Loucy (cell line): ENCODE results near the gene MAP2K1.

ENCODE experiments used
- H2AFZ ChIP-seq: fragments of 200-600 bp; sonication (generic); 2 replicates; pipeline ENCODE4 v1.6.0; 2016; ENCODE audit warnings: antibody characterized with exemption, mild to moderate bottlenecking, low read length, moderate library complexity
- H3F3A ChIP-seq: fragments of 200-600 bp; 2 replicates; pipeline ENCODE4 v1.6.0; 2016; ENCODE audit warnings: antibody characterized with exemption, low read depth, mild to moderate bottlenecking
- H3K27me3 ChIP-seq: fragments of 200-600 bp; sonication (generic); 2 replicates; pipeline ENCODE4 v1.6.1; 2014; ENCODE audit warnings: low read length, mild to moderate bottlenecking; ENCODE audit not compliant: insufficient read depth, poor library complexity, severe bottlenecking
- H3K36me3 ChIP-seq: fragments of 200-600 bp; sonication (generic); 2 replicates; pipeline ENCODE4 v1.6.1; 2016; ENCODE audit warnings: low read length; ENCODE audit not compliant: insufficient read depth
- H3K4me1 ChIP-seq: fragments of 200-600 bp; sonication (generic); 2 replicates; pipeline ENCODE4 v1.5.1; 2014; ENCODE audit warnings: low read length, mild to moderate bottlenecking; ENCODE audit not compliant: insufficient read depth, poor library complexity, severe bottlenecking
- H3K4me2 ChIP-seq: fragments of 200-600 bp; sonication (generic); 2 replicates; pipeline ENCODE4 v1.6.0; 2014; ENCODE audit warnings: antibody characterized with exemption, low read length, low read depth, mild to moderate bottlenecking; ENCODE audit not compliant: poor library complexity, severe bottlenecking
- H3K4me3 ChIP-seq: fragments of 200-600 bp; sonication (generic); 2 replicates; pipeline ENCODE4 v1.5.1; 2014; ENCODE audit warnings: low read length, mild to moderate bottlenecking, mixed read lengths; ENCODE audit not compliant: poor library complexity, severe bottlenecking
- H3K79me2 ChIP-seq: fragments of 200-600 bp; sonication (generic); 2 replicates; pipeline ENCODE4 v1.6.1; 2014; ENCODE audit warnings: low read length; ENCODE audit not compliant: insufficient read depth
- H3K9ac ChIP-seq: fragments of 200-600 bp; sonication (generic); 2 replicates; pipeline ENCODE4 v1.6.0; 2014; ENCODE audit warnings: mild to moderate bottlenecking, low read depth, low read length, moderate library complexity; ENCODE audit not compliant: poor library complexity, severe bottlenecking
- H3K9me2 ChIP-seq: fragments of 200-600 bp; sonication (generic); replicated peaks from 2 replicates; pipeline ENCODE4 v1.6.1; 2016; ENCODE audit warnings: low read depth, low read length, mixed read lengths
- H3K9me3 ChIP-seq: fragments of 200-600 bp; sonication (generic); 2 replicates; pipeline ENCODE4 v1.6.1; 2014; ENCODE audit warnings: mild to moderate bottlenecking, antibody characterized with exemption, low read length, low read depth; ENCODE audit not compliant: insufficient read depth
- H4K20me1 ChIP-seq: fragments of 200-600 bp; sonication (generic); 2 replicates; pipeline ENCODE4 v1.6.0; 2014; ENCODE audit warnings: antibody characterized with exemption, low read length, mild to moderate bottlenecking; ENCODE audit not compliant: insufficient read depth, poor library complexity, severe bottlenecking
- CTCF ChIP-seq: fragments of 200-600 bp; sonication (generic); conservative IDR thresholded peaks from 2 replicates; pipeline ENCODE4 v1.5.1; 2014; ENCODE audit warnings: mild to moderate bottlenecking, antibody characterized with exemption, low read length
- EZH2phosphoT487 ChIP-seq: fragments of 200-600 bp; IDR thresholded peaks from 2 replicates; pipeline ENCODE4 v1.6.1; 2018; ENCODE audit warnings: antibody characterized with exemption, mild to moderate bottlenecking, moderate library complexity, borderline replicate concordance

The MAP2K1 gene

DNA sequence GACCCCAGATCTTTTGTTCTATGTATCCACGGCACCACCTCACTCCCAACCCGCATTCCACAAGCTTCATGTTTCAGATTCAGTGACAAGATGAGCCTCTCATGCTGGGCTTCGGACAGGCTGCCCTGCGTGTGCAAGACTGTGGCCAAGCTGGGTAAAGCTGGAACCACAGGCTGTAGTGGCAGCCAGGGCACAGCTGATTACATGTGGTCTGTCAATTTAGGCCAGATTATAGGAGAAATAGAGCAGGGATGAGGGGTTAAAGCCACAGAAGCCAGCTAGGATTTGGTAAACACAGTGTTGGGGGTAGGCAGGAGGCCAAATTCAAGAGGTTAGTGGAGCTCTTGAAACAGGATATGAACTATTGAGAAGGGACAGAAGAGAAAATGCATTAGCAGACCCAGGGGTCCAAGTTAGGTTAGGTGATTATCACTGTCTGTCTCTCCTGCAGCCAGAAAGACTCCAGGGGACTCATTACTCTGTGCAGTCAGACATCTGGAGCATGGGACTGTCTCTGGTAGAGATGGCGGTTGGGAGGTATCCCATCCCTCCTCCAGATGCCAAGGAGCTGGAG, 97.9 kb downstream of the MAP2K1 start:
- TF ChIP-seq CTCF (no peak), EZH2phosphoT487 (no peak)
- peaks cover 80% of the 10 kb centered on the region; the same call in 1 of the 2 replicates for H3K36me3 ChIP-seq
- H3K79me2 ChIP-seq: no peaks in the 10 kb centered on the region
- no peak overlapping the region for H3K4me3 ChIP-seq
- no peaks in the 10 kb centered on the region for H3K9me3 ChIP-seq
- H3K4me2 ChIP-seq: no peak overlapping the region
- no peak overlapping the region for H2AFZ ChIP-seq
- H4K20me1 ChIP-seq: no peaks in the 10 kb centered on the region
- no peaks in the 10 kb centered on the region for H3F3A ChIP-seq
- H3K4me1 ChIP-seq: no peaks in the 10 kb centered on the region
- H3K9ac ChIP-seq: no peak overlapping the region
- H3K27me3 ChIP-seq: no peaks in the 10 kb centered on the region
- no peaks in the 10 kb centered on the region for H3K9me2 ChIP-seq

DNA sequence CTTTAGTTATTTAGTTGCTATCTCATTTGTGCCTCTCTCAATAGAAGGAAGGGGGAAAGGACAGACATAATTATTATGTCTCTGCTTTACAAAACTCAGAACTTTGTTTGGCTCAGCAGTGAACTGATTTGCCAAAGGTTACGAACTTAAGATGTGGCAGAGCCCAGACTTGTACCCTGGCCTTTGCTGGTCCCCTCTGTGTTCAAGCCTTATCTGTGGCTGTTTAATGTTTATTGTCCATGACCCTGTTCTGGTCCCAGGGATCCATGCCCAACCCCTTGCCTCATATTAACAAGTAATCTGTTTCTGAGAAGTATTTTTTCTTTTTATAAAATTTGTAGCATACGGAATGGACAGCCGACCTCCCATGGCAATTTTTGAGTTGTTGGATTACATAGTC, 100.2 kb downstream of the MAP2K1 start:
- Histone ChIP-seq H3K79me2 (no peaks in the 10 kb centered on the region), H3F3A (no peaks in the 10 kb centered on the region), H3K4me3 (no peak overlapping the region), H3K27me3 (no peaks in the 10 kb centered on the region), H3K36me3 (peaks cover 93% of the 10 kb centered on the region; the same call in 1 of the 2 replicates), H3K4me1 (no peaks in the 10 kb centered on the region), H2AFZ (no peak overlapping the region), H3K9ac (no peak overlapping the region), H4K20me1 (no peaks in the 10 kb centered on the region), H3K9me2 (no peaks in the 10 kb centered on the region), H3K9me3 (no peaks in the 10 kb centered on the region), H3K4me2 (no peak overlapping the region)
- TF ChIP-seq CTCF (no peak), EZH2phosphoT487 (no peak)

DNA sequence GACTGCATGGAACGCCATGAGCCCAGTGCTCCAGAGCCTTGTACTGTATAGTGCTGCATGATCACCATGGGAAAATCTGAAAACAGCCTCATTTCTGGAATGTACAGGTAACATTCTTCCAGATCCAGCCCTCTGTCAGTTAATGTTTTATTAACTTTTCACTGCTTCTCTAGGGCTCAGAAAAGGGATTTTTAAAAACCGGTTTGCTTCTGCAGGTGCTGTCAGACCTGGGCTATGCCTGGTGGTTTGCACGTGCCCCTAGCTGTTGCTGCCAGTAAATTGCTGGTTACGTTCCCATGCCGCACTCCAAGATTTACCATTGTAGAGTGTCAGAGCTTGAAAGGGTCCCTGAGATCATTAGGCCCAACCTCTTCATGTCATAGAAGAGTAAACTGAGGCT, 101.8 kb downstream of the MAP2K1 start:
- Histone ChIP-seq H3K9me2 (no peaks in the 10 kb centered on the region), H3K36me3 (peaks cover 92% of the 10 kb centered on the region; the same call in 1 of the 2 replicates), H3K4me3 (no peak overlapping the region), H3K27me3 (no peaks in the 10 kb centered on the region), H3K79me2 (no peaks in the 10 kb centered on the region), H4K20me1 (no peaks in the 10 kb centered on the region), H3K4me1 (no peaks in the 10 kb centered on the region), H3K9ac (no peak overlapping the region), H3F3A (no peaks in the 10 kb centered on the region), H3K9me3 (no peaks in the 10 kb centered on the region), H2AFZ (no peak overlapping the region), H3K4me2 (no peak overlapping the region)
- TF ChIP-seq EZH2phosphoT487: no peak
- no peak for TF ChIP-seq CTCF
